ENCODE results near the gene BID. TPM values are rescaled to one million over a fixed set of nuclear protein-coding genes. Genes with fewer than 3 reads are reported as not detected.

The BID gene
- total RNA-seq, 2 experiments from 2014 or later = 8.9 to 10.3 TPM

GRCh38 chr22:17818180-17818579 lies 43.9 kb upstream of the BID start:
- no peaks in the 10 kb centered on the region for H3K9me3 Mint-ChIP-seq
- CTCF ChIA-PET = no interaction called here
- intact Hi-C loops (cut with DNase I, micrococcal nuclease) = no loop called here
- H3K27ac ChIP-seq (ENCODE audit: low read depth in 1 of 2, low read length in 2 of 2) = no peak overlapping the region
- H3K27me3 Mint-ChIP-seq = no peaks in the 10 kb centered on the region
- H3K27ac Mint-ChIP-seq = no peak overlapping the region
- no peaks in the 10 kb centered on the region for H3K27me3 ChIP-seq (ENCODE audit: control insufficient read depth in 1 of 2, insufficient read depth in 2 of 2, low read length in 2 of 2)
- TF ChIP-seq CTCF (IDR thresholded peaks at IDR 0.05) = no peak
- H3K4me3 Mint-ChIP-seq = no peak overlapping the region
- no peak for ATAC-seq (ENCODE audit: poor library complexity)
- DNase-seq = no peak
- H3K4me3 ChIP-seq (ENCODE audit: low read length) = no peak overlapping the region
- H3K9me3 ChIP-seq (ENCODE audit: control insufficient read depth in 1 of 2, insufficient read depth in 1 of 2, low read length in 2 of 2) = no peaks in the 10 kb centered on the region
- no peaks in the 10 kb centered on the region for H3K4me1 ChIP-seq (ENCODE audit: insufficient read depth, low read length)
- POLR2A ChIA-PET = no interaction called here
- H3K36me3 Mint-ChIP-seq (ENCODE audit: low read depth) = peaks cover 4% of the 10 kb centered on the region
- peaks cover 12% of the 10 kb centered on the region for H3K36me3 ChIP-seq (ENCODE audit: insufficient read depth, low read length)
- no peaks in the 10 kb centered on the region for H3K4me1 Mint-ChIP-seq (ENCODE audit: low read depth)

- CTCF ChIA-PET = no interaction called here
- DNase-seq (no peak), ATAC-seq (ENCODE audit: poor library complexity) (no peak)
- Histone ChIP-seq H3K4me3 (ENCODE audit: low read length) (no peak overlapping the region), H3K36me3 (ENCODE audit: insufficient read depth, low read length) (peaks cover 12% of the 10 kb centered on the region), H3K27me3 (ENCODE audit: control insufficient read depth in 1 of 2, insufficient read depth in 2 of 2, low read length in 2 of 2) (no peaks in the 10 kb centered on the region), H3K4me1 (ENCODE audit: insufficient read depth, low read length) (no peaks in the 10 kb centered on the region), H3K9me3 (ENCODE audit: control insufficient read depth in 1 of 2, insufficient read depth in 1 of 2, low read length in 2 of 2) (no peaks in the 10 kb centered on the region), H3K27ac (ENCODE audit: low read depth in 1 of 2, low read length in 2 of 2) (no peak overlapping the region)
- H3K4me1 Mint-ChIP-seq (ENCODE audit: low read depth) = no peaks in the 10 kb centered on the region
- POLR2A ChIA-PET = no interaction called here
- TF ChIP-seq CTCF (IDR thresholded peaks at IDR 0.05) = no peak
- no peak overlapping the region for H3K27ac Mint-ChIP-seq
- H3K9me3 Mint-ChIP-seq = no peaks in the 10 kb centered on the region
- no peak overlapping the region for H3K4me3 Mint-ChIP-seq
- no peaks in the 10 kb centered on the region for H3K27me3 Mint-ChIP-seq
- intact Hi-C loops (cut with DNase I, micrococcal nuclease) = no loop called here
- peaks cover 4% of the 10 kb centered on the region for H3K36me3 Mint-ChIP-seq (ENCODE audit: low read depth)
Measured at GRCh38 chr22:17817511-17818065, 43.3 kb upstream of the BID start.

GRCh38 chr22:17817079-17817478 lies 42.8 kb upstream of the BID start:
- Histone ChIP-seq H3K4me1 (ENCODE audit: insufficient read depth, low read length) (no peaks in the 10 kb centered on the region), H3K4me3 (ENCODE audit: low read length) (no peak overlapping the region), H3K27ac (ENCODE audit: low read depth in 1 of 2, low read length in 2 of 2) (no peak overlapping the region), H3K27me3 (ENCODE audit: control insufficient read depth in 1 of 2, insufficient read depth in 2 of 2, low read length in 2 of 2) (no peaks in the 10 kb centered on the region), H3K36me3 (ENCODE audit: insufficient read depth, low read length) (peaks cover 12% of the 10 kb centered on the region), H3K9me3 (ENCODE audit: control insufficient read depth in 1 of 2, insufficient read depth in 1 of 2, low read length in 2 of 2) (no peaks in the 10 kb centered on the region)
- DNase-seq (no peak), ATAC-seq (ENCODE audit: poor library complexity) (no peak)
- H3K4me3 Mint-ChIP-seq = no peak overlapping the region
- ChIA-PET CTCF (no interaction called here), POLR2A (no interaction called here)
- no peaks in the 10 kb centered on the region for H3K4me1 Mint-ChIP-seq (ENCODE audit: low read depth)
- no peaks in the 10 kb centered on the region for H3K27me3 Mint-ChIP-seq
- H3K9me3 Mint-ChIP-seq = no peaks in the 10 kb centered on the region
- TF ChIP-seq CTCF (IDR thresholded peaks at IDR 0.05) = no peak
- peaks cover 4% of the 10 kb centered on the region for H3K36me3 Mint-ChIP-seq (ENCODE audit: low read depth)
- intact Hi-C loops (cut with DNase I, micrococcal nuclease) = no loop called here
- H3K27ac Mint-ChIP-seq = no peak overlapping the region
